Mesenchymal stem cell (in vitro differentiated cells and primary cell): Measurements from ENCODE around the gene CCDC92.

Experiments
- DNase-seq: peaks from one replicate; pipeline ENCODE4 v3.0.0-alpha.2; 2013
- H2AFZ ChIP-seq: one replicate; pipeline ENCODE4 v1.6.1; 2013; ENCODE audit warnings: low read depth, mild to moderate bottlenecking, control low read depth, inconsistent platforms, low read length, moderate library complexity
- H2AK5ac ChIP-seq: 2 replicates; pipeline ENCODE4 v1.6.1; 2013; ENCODE audit warnings: low read length, moderate library complexity, mild to moderate bottlenecking, inconsistent platforms; ENCODE audit not compliant: severe bottlenecking
- H2BK120ac ChIP-seq: one replicate; pipeline ENCODE4 v1.6.1; 2013; ENCODE audit warnings: low read depth, mild to moderate bottlenecking, inconsistent platforms, low read length, moderate library complexity
- H2BK12ac ChIP-seq, 2 experiments: one replicate each; pipeline ENCODE4 v1.6.1; 2013; ENCODE audit warnings: inconsistent platforms in 2 of 2, low read length in 2 of 2, mild to moderate bottlenecking in 2 of 2, moderate library complexity in 2 of 2, control low read depth in 1 of 2
- H2BK15ac ChIP-seq: one replicate; pipeline ENCODE4 v1.6.1; 2013; ENCODE audit warnings: mild to moderate bottlenecking, low read depth, inconsistent platforms; ENCODE audit not compliant: poor library complexity, severe bottlenecking
- H2BK5ac ChIP-seq: 2 replicates; pipeline ENCODE4 v1.6.1; 2013; ENCODE audit warnings: low read depth, mild to moderate bottlenecking, low read length, control low read depth, inconsistent platforms; ENCODE audit not compliant: poor library complexity, severe bottlenecking
- H3K14ac ChIP-seq, 2 experiments: one replicate each; pipeline ENCODE4 v1.6.1; 2013; ENCODE audit warnings: inconsistent platforms in 2 of 2, low read length in 2 of 2, control low read depth in 1 of 2, mild to moderate bottlenecking in 1 of 2, moderate library complexity in 1 of 2
- H3K18ac ChIP-seq, 2 experiments: one replicate each; pipeline ENCODE4 v1.6.1; 2013; ENCODE audit warnings: inconsistent platforms in 2 of 2, low read length in 2 of 2, control low read depth in 1 of 2, low read depth in 1 of 2, mild to moderate bottlenecking in 1 of 2
- H3K23ac ChIP-seq, 2 experiments: one replicate each; pipeline ENCODE4 v1.6.1; 2013; ENCODE audit warnings: inconsistent platforms in 2 of 2, low read length in 2 of 2, mild to moderate bottlenecking in 2 of 2, moderate library complexity in 2 of 2, control low read depth in 1 of 2
- H3K27ac ChIP-seq: 2 replicates; pipeline ENCODE4 v1.5.1; 2013; ENCODE audit warnings: mild to moderate bottlenecking, moderate library complexity, low read length, control low read depth, inconsistent platforms; ENCODE audit not compliant: poor library complexity, severe bottlenecking
- H3K27me3 ChIP-seq, 2 experiments: 2 replicates each; pipeline versions ENCODE4 v1.6.1 to v1.7.0; 2013; ENCODE audit warnings: low read length in 2 of 2, mild to moderate bottlenecking in 2 of 2, moderate library complexity in 2 of 2, control low read depth in 1 of 2, inconsistent platforms in 1 of 2; ENCODE audit not compliant: control insufficient read depth in 1 of 2, insufficient read depth in 1 of 2
- H3K36me3 ChIP-seq, 2 experiments: 2 replicates each; pipeline versions ENCODE4 v1.6.1 to v1.7.0; 2013; ENCODE audit warnings: low read length in 2 of 2, control low read depth in 1 of 2, inconsistent platforms in 1 of 2, low read depth in 1 of 2, mild to moderate bottlenecking in 1 of 2; ENCODE audit not compliant: insufficient read depth in 2 of 2, control insufficient read depth in 1 of 2
- H3K4ac ChIP-seq, 2 experiments: one replicate each; pipeline ENCODE4 v1.6.1; 2013; ENCODE audit warnings: inconsistent platforms in 2 of 2, low read length in 2 of 2, mild to moderate bottlenecking in 2 of 2, moderate library complexity in 2 of 2, control low read depth in 1 of 2, low read depth in 1 of 2
- H3K4me1 ChIP-seq: 2 replicates; pipeline ENCODE4 v1.6.1; 2013; ENCODE audit warnings: low read depth, low read length, control low read depth; ENCODE audit not compliant: control insufficient read depth, insufficient read depth
- H3K4me2 ChIP-seq: 2 replicates; pipeline ENCODE4 v1.6.1; 2013; ENCODE audit warnings: low read length, mild to moderate bottlenecking, inconsistent platforms; ENCODE audit not compliant: poor library complexity, severe bottlenecking
- H3K4me3 ChIP-seq, 2 experiments: 2 replicates each; pipeline versions ENCODE4 v1.5.1 to v1.7.0; 2013; ENCODE audit warnings: low read length in 2 of 2, mild to moderate bottlenecking in 2 of 2, control low read depth in 1 of 2, low read depth in 1 of 2; ENCODE audit not compliant: insufficient read depth in 1 of 2
- H3K79me1 ChIP-seq: replicated peaks from 2 replicates; pipeline ENCODE4 v1.6.1; 2013; ENCODE audit warnings: mild to moderate bottlenecking, control low read depth, low read length, inconsistent platforms; ENCODE audit not compliant: poor library complexity, severe bottlenecking
- H3K9ac ChIP-seq: 2 replicates; pipeline ENCODE4 v1.7.0; 2013; ENCODE audit warnings: mild to moderate bottlenecking, low read length, moderate library complexity
- H3K9me3 ChIP-seq: 2 replicates; pipeline ENCODE4 v1.7.0; 2013; ENCODE audit warnings: mild to moderate bottlenecking, low read length; ENCODE audit not compliant: control insufficient read depth
- H4K8ac ChIP-seq: one replicate; pipeline ENCODE4 v1.6.1; 2013; ENCODE audit warnings: inconsistent platforms, mild to moderate bottlenecking, low read length, moderate library complexity
- H4K91ac ChIP-seq: one replicate; pipeline ENCODE4 v1.6.1; 2013; ENCODE audit warnings: mild to moderate bottlenecking, low read length, inconsistent platforms
- WGBS: methylation state at CpG from one replicate; pipeline ENCODE4 v1.1.7; 2013; ENCODE audit warnings: mixed read lengths; 5-methylcytosine and 5-hydroxymethylcytosine counted together

The CCDC92 gene

GRCh38 chr12:124001343-124001742 is 28.7 kb upstream of the CCDC92 start:
- H3K4ac ChIP-seq: no peak overlapping the region
- peaks cover 7% of the 10 kb centered on the region for H3K4me1 ChIP-seq
- no peak overlapping the region for H3K27ac ChIP-seq
- H3K36me3 ChIP-seq: peaks cover 34 to 48% of the 10 kb centered on the region in 2 experiments
- H3K79me1 ChIP-seq: peaks cover 61% of the 10 kb centered on the region
- peak overlapping the region; percentile 28 for H2BK15ac ChIP-seq
- H4K91ac ChIP-seq: no peak overlapping the region
- no peak overlapping the region for H2BK120ac ChIP-seq
- no peak overlapping the region for H2BK5ac ChIP-seq
- H3K18ac ChIP-seq: peak overlapping the region; percentile 9 to 25
- 88% methylated on average over 7 of the region's 7 CpGs for WGBS
- H3K14ac ChIP-seq: no peak overlapping the region
- H3K9ac ChIP-seq: no peak overlapping the region
- no peak overlapping the region for H3K4me2 ChIP-seq
- H2BK12ac ChIP-seq: peak overlapping the region in 1 of 2 experiments; percentile 17
- peak overlapping the region; percentile 45 for H4K8ac ChIP-seq
- no peak overlapping the region for H2AFZ ChIP-seq
- H3K27me3 ChIP-seq: no peaks in the 10 kb centered on the region
- no peak for DNase-seq
- H3K23ac ChIP-seq: no peak overlapping the region
- H3K9me3 ChIP-seq: no peaks in the 10 kb centered on the region
- H3K4me3 ChIP-seq: no peak overlapping the region
- H2AK5ac ChIP-seq: no peak overlapping the region

GRCh38 chr12:124000111-124000510 is 27.5 kb upstream of the CCDC92 start:
- no peak overlapping the region for H2AK5ac ChIP-seq
- H4K8ac ChIP-seq: no peak overlapping the region
- H3K27ac ChIP-seq: no peak overlapping the region
- H2BK120ac ChIP-seq: no peak overlapping the region
- peak overlapping the region; percentile 44 to 78 for H3K18ac ChIP-seq
- H3K23ac ChIP-seq: no peak overlapping the region
- no peak overlapping the region for H3K9ac ChIP-seq
- no peaks in the 10 kb centered on the region for H3K27me3 ChIP-seq
- no peak overlapping the region for H4K91ac ChIP-seq
- H3K36me3 ChIP-seq: peaks cover 30 to 38% of the 10 kb centered on the region in 2 experiments
- H3K4me2 ChIP-seq: no peak overlapping the region
- H2BK12ac ChIP-seq: peak overlapping the region in 1 of 2 experiments; percentile 91
- 89% methylated on average over 5 of the region's 5 CpGs for WGBS
- no peak overlapping the region for H2AFZ ChIP-seq
- H3K4me3 ChIP-seq: no peak overlapping the region
- H3K79me1 ChIP-seq: peaks cover 65% of the 10 kb centered on the region
- H2BK5ac ChIP-seq: no peak overlapping the region
- no peak overlapping the region for H3K4ac ChIP-seq
- no peak for DNase-seq
- H3K4me1 ChIP-seq: peaks cover 5% of the 10 kb centered on the region
- H3K9me3 ChIP-seq: no peaks in the 10 kb centered on the region
- H3K14ac ChIP-seq: peak overlapping the region in 1 of 2 experiments; percentile 13
- no peak overlapping the region for H2BK15ac ChIP-seq

GRCh38 chr12:123998991-123999359 is 26.3 kb upstream of the CCDC92 start:
- H3K27me3 ChIP-seq: no peaks in the 10 kb centered on the region
- no peak overlapping the region for H3K18ac ChIP-seq
- DNase-seq: peak; percentile 82
- peaks cover 60% of the 10 kb centered on the region for H3K79me1 ChIP-seq
- H4K8ac ChIP-seq: no peak overlapping the region
- H3K9me3 ChIP-seq: no peaks in the 10 kb centered on the region
- WGBS: no CpG with 5 or more reads among the region's 2 CpGs
- H3K27ac ChIP-seq: no peak overlapping the region
- H2BK15ac ChIP-seq: no peak overlapping the region
- no peak overlapping the region for H2BK120ac ChIP-seq
- peaks cover 4% of the 10 kb centered on the region for H3K4me1 ChIP-seq
- no peak overlapping the region for H2AK5ac ChIP-seq
- no peak overlapping the region for H4K91ac ChIP-seq
- no peak overlapping the region for H3K4ac ChIP-seq
- H3K36me3 ChIP-seq: peaks cover 26 to 35% of the 10 kb centered on the region in 2 experiments
- H2BK5ac ChIP-seq: no peak overlapping the region
- H3K4me2 ChIP-seq: no peak overlapping the region
- no peak overlapping the region for H2AFZ ChIP-seq
- no peak overlapping the region for H3K14ac ChIP-seq
- no peak overlapping the region for H3K4me3 ChIP-seq
- H3K9ac ChIP-seq: peak overlapping the region; percentile 31
- H2BK12ac ChIP-seq: no peak overlapping the region
- H3K23ac ChIP-seq: no peak overlapping the region

GRCh38 chr12:123998344-123998990 is 25.8 kb upstream of the CCDC92 start:
- H2BK15ac ChIP-seq: peak overlapping the region; percentile 54
- peaks cover 3% of the 10 kb centered on the region for H3K4me1 ChIP-seq
- no peak overlapping the region for H3K14ac ChIP-seq
- H3K79me1 ChIP-seq: peaks cover 58% of the 10 kb centered on the region
- no peak overlapping the region for H2AK5ac ChIP-seq
- no peak overlapping the region for H3K4me3 ChIP-seq
- peak; percentile 80 for DNase-seq
- H3K36me3 ChIP-seq: peaks cover 23 to 39% of the 10 kb centered on the region in 2 experiments
- no peak overlapping the region for H4K8ac ChIP-seq
- no peak overlapping the region for H4K91ac ChIP-seq
- 0% methylated on average over 2 of the region's 2 CpGs for WGBS
- H3K23ac ChIP-seq: no peak overlapping the region
- H2BK120ac ChIP-seq: peak overlapping the region; percentile 27
- H2BK5ac ChIP-seq: no peak overlapping the region
- H3K27me3 ChIP-seq: no peaks in the 10 kb centered on the region
- peak overlapping the region in 1 of 2 experiments; percentile 15 for H2BK12ac ChIP-seq
- no peaks in the 10 kb centered on the region for H3K9me3 ChIP-seq
- no peak overlapping the region for H2AFZ ChIP-seq
- H3K27ac ChIP-seq: no peak overlapping the region
- no peak overlapping the region for H3K4ac ChIP-seq
- no peak overlapping the region for H3K4me2 ChIP-seq
- H3K9ac ChIP-seq: no peak overlapping the region
- H3K18ac ChIP-seq: no peak overlapping the region
